D721Med (cell line): ENCODE results near the gene RNF44.

ENCODE experiments used
- DNase-seq: peaks from one replicate; pipeline ENCODE4 v3.0.0; 2011; ENCODE audit warnings: low spot score; ENCODE audit not compliant: insufficient read length
- FAIRE-seq: peaks from 2 replicates; lab custom pipeline; 2011; peaks lifted over from hg19 to GRCh38; lab: Jason Lieb, UNC
- CTCF ChIP-seq: IDR thresholded peaks from 2 replicates; pipeline ENCODE4 v1.5.1; 2012; ENCODE audit warnings: mild to moderate bottlenecking, control low read depth; ENCODE audit not compliant: insufficient read depth; ENCODE audit errors: missing control alignments

The RNF44 gene

GRCh38 chr5:176536132-176536901 is 885 bp downstream of the RNF44 start:
- no peak for DNase-seq
- TF ChIP-seq CTCF = no peak
- no peak for FAIRE-seq

- no peak for DNase-seq
- no peak for FAIRE-seq
- TF ChIP-seq CTCF = no peak
Observed at GRCh38 chr5:176535664-176536131, 1.5 kb downstream of the RNF44 start.

- TF ChIP-seq CTCF = no peak
- DNase-seq (no peak), FAIRE-seq (no peak)
Observed at GRCh38 chr5:176535101-176535663, 2.0 kb downstream of the RNF44 start.

- DNase-seq (no peak), FAIRE-seq (no peak)
- TF ChIP-seq CTCF = no peak
Observed at GRCh38 chr5:176534640-176535039, 2.6 kb downstream of the RNF44 start.

GRCh38 chr5:176533894-176534611 is 3.1 kb downstream of the RNF44 start:
- no peak for FAIRE-seq
- no peak for TF ChIP-seq CTCF
- no peak for DNase-seq

- FAIRE-seq (no peak), DNase-seq (no peak)
- TF ChIP-seq CTCF = no peak
Observed at GRCh38 chr5:176533390-176533789, 3.8 kb downstream of the RNF44 start.

GRCh38 chr5:176532795-176533194 is 4.4 kb downstream of the RNF44 start:
- FAIRE-seq (no peak), DNase-seq (no peak)
- TF ChIP-seq CTCF = no peak
